Stimulated activated CD8-positive, alpha-beta memory T cell treated with anti-CD3 and anti-CD28 coated beads, Interleukin-2, amount 100 ng/mL, for 1 hour (primary cell): ENCODE results near the gene KCNIP4.
"Not testable (repeated sequence)": the region's sequence is repeated elsewhere in the genome, so short reads cannot be mapped to it uniquely, and the experiment has no call there.

Source experiments
- DNase-seq, 2 donors: peaks; one replicate each; pipeline ENCODE4 v3.0.0-alpha.2; 2020; ENCODE audit warnings: low read depth in 2 of 2

The KCNIP4 gene

DNA sequence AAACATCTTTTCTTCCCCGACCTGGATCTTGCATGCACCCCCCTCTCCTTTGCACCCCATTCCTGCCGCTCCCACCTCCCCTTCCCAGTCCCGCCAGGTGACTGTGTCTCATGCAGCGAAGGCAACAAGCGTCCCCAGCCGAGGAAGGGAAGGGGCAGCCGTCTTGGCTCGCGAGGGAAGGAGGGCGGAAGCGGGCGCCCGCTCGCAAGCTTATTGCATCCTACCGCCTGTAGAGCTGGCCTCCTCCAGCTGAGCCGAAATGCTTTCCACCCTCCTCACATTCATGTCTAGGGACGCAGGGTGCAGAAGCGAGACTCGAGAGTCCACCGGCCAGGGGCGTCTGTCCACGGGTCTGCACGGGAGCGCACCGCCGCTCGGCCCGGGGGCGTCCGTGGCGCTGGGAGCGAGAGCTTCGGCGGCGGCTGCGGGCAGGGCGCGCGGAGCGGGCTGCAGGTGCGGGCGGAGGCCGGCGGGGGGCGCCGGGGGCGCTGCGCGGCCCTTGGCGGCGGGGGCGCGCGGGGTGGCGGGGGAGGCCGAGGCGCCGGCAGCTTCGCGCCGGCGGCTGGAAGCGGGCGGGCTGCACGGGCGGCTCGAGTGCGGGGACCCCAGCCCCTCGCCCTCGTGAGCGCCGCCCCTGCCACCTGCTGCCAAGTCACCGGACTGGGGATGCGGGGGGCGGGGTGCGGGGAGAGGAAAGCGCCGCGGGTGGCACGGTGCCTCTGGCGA, at the start of gene KCNIP4:
TSS of gene KCNIP4 (minus strand) at position 426 of the 726 bp plus-strand sequence.
- DNase-seq = no peak

GRCh38 chr4:21996618-21997017, 48.0 kb upstream of the KCNIP4 start:
- not testable (repeated sequence) for DNase-seq

DNA sequence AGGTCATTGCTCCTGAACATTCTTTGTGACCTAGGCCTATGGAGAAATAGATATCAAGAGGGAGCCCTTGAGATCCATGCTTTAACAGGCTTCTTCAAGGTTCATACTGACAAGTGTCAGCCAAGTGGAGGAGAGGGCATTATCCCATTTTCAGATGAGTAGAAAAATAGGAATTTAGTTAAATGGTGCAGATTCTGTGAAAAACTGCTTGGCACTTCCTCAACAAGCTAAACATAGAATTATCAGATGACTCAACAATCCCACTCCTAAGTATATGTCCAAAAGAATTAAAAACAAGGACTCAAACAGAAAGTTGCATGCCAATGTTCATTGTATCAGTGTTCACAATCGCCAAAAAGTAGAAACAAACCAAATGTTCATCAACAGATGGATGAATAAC, 43.8 kb upstream of the KCNIP4 start:
- no peak for DNase-seq

- no peak for DNase-seq
These were observed 43.0 kb upstream of the KCNIP4 start for GRCh38 chr4:21991562-21991961.

DNA sequence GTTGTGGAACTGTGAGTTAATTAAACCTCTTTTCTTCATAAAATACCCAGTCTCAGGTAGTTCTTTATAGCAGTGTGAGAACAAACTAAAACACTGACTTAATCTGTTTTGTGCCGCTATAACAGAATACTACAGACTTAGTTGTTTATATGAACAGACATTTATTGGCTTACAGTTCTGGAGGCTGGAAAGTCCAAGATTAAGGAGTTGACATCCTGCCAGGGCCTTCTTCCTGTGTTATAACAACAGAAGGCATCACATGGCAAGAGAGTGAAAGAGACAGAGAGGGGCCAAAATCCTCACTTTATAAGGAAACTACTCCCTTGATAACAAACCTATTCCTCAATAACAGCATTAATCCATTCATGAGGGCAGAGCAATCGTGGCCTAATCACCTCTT, 42.5 kb upstream of the KCNIP4 start:
- DNase-seq = no peak

DNA sequence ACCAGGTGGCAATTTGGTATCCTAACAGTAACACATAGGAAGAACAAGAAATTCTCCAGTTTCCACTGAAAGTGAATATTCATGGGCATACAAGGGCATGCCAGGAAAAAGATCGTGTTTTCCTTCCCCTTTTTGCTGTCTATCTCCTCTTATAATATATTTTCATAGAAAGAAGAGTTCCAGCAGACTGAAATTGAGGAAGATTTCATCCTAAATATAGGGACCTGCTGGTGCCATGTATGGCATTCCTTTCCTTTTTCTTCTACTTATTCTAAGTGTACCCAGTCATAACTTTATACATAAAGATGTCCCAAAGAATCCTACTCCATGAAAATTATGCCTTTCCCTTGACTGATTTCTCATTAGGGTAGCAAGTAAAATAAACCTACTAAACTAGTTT, 40.8 kb upstream of the KCNIP4 start:
- DNase-seq = no peak

GRCh38 chr4:21986307-21986706, 37.7 kb upstream of the KCNIP4 start:
- DNase-seq = no peak

- no peak for DNase-seq
These were observed 33.5 kb upstream of the KCNIP4 start for GRCh38 chr4:21982087-21982486.

DNA sequence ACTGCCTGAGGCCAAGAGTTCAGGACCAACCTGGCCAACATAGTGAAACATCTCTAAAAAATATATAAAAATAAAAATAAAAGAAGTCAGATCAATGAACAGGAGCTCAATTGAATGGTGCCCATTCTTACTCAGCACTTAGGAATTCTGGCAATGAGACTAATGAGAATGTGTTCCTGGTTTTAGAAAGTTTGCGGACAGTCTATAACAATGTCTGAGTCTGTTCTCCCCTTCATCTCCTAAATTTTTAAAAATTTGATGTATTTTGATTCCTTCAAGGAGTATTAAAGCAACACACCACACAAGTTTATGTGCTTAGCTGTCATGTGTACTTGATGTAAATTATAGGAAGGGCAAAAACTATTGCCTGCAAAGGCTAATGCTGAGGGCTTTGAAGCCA, 30.6 kb upstream of the KCNIP4 start:
- no peak for DNase-seq

- DNase-seq = no peak
These were observed 27.6 kb upstream of the KCNIP4 start for GRCh38 chr4:21976166-21976565.

DNA sequence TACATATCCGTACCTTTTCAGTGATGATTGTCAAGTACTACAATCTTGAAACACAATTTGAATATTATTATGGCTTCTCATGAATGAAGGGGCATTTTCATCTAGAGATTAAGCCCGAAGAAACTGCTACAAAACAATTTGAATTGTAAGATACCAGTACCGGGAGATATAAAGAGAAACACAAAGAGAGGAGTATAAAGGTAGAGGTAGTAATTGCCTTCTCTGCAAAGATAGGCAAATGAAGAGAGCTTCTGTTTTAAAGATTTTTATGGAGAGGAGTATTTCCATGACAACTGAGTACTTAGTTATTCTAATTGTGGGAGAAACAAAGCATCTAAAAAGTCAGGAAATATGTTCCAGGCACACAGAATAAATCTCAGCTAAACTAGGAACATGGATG, 25.3 kb upstream of the KCNIP4 start:
- no peak for DNase-seq

GRCh38 chr4:21964762-21965319, 16.3 kb upstream of the KCNIP4 start:
- DNase-seq = no peak

DNA sequence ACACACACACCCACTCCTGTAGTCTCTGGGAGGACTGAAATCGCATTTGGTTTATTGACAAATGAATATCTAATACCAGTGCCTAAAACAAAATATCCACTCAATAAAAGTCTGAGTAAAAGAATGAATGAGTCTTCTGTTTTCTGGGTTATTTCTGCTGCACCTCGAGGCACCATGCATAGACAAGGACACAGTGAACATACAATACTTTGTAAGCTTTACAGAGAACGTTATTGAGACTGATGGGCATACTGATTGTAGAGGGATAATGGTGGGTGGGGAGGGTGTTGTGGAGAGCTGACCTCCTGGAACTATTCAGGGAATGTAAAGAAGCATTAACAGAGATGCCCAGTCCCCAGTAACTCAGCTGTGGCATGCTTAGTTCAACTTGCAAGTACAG, 14.1 kb upstream of the KCNIP4 start:
- DNase-seq = no peak

GRCh38 chr4:21960793-21961192, 12.2 kb upstream of the KCNIP4 start:
- DNase-seq = no peak

- no peak for DNase-seq
These were observed 6.3 kb upstream of the KCNIP4 start for GRCh38 chr4:21954916-21955315.

DNA sequence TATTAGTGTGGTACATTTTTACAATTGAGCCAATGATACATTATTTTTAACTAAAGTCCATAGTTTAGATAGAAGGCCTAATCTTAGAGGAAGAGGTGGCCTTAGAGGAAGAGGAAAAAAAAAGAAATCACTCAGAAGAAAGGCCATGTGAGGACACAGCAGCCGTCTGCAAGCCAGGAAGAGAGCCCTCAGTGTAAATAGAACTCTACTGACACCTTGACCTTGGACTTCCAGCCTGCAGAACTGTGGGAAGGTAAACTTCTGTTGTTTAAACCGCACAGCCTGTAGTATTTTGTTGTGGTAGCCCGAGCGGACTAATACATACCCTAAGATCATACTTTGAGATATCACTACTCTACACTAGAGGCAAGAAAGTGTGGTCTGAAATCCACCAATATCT, 5.1 kb upstream of the KCNIP4 start:
- DNase-seq = no peak

- DNase-seq = no peak
These were observed 4.0 kb upstream of the KCNIP4 start for GRCh38 chr4:21952549-21952948.

DNA sequence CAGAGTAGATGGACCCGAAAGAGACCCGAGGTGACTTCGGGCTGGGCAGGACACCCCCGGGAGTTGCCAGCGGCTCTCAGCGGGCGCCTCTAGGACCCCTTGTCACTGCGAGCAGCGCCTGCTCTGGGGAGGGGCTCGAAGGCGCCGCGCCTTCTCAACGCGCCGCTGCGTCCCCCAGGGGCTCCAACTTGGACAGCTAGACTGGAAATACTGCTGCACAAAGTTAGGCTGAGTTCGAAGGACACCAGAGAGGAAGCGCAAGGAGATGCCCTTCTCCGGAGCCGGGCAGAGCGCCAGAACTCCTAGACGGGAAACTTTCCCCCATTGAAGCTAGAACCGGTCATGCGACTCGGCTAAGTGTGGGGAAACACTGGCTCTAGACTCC, 493 bp upstream of the KCNIP4 start:
- DNase-seq = no peak

GRCh38 chr4:21947791-21948346, 703 bp downstream of the KCNIP4 start:
- no peak for DNase-seq

DNA sequence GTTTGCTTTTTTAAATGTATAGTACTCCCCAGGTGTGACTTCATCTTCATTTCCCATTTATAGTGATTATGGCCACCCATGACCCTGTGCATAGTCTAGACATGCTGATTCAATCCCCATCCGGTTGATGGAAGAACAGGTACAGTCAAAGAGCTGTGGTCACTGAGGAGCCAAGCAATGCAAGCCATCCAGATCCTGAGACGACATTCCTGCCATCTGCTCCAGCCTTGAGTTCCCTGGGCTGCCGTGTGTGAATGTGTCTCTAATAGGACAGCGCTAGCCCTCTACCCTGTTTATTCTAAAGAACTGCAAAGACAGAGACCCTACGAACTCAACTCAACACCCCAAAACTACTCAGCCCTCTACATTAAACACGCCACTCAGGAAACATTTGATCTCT, 1.7 kb downstream of the KCNIP4 start:
- DNase-seq = no peak

GRCh38 chr4:21921526-21922180, 26.9 kb downstream of the KCNIP4 start:
- DNase-seq = no peak

GRCh38 chr4:21915761-21916160, 32.8 kb downstream of the KCNIP4 start:
- no peak for DNase-seq

DNA sequence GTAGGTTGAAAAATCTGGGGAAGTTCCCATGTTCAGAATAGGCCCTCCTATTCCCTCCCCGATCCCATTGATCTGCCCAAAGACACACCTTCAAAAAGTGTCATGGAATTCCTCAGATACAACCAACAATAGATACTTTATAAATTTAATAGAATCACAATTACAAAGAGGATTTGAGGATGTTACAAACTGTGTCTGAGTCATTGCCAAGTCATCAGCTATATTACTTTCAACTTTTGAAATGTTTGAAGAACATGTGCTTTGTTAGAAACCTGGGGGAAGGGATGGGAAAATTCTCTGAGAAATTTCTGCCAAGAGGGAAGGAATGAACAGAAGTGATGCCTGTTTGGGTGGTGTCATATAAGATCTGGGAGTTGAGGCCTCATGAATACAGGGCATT, 46.7 kb downstream of the KCNIP4 start:
- no peak for DNase-seq
